K562 (cell line): ENCODE results near the gene HAP1.

ENCODE experiments used
- EZH2 ChIP-seq: IDR thresholded peaks from 2 replicates; pipeline ENCODE4 v1.6.1; 2012; ENCODE audit warnings: low read depth, mild to moderate bottlenecking, inconsistent platforms, low read length, borderline replicate concordance
- GATAD2B ChIP-seq: fragments of 450-650 bp; IDR thresholded peaks from 2 replicates; pipeline ENCODE4 v1.6.1; 2017; ENCODE audit warnings: mild to moderate bottlenecking, borderline replicate concordance
- ZEB2 ChIP-seq: fragments of 450-650 bp; IDR thresholded peaks from 2 replicates; pipeline ENCODE4 v1.6.1; 2016
- ZNF24 ChIP-seq: fragments of 450-650 bp; IDR thresholded peaks from 2 replicates; pipeline ENCODE4 v1.6.1; 2016
- ZNF347 ChIP-seq: fragments of 450-650 bp; formaldehyde crosslinking; IDR thresholded peaks from 2 replicates; pipeline ENCODE4 v1.4.0; 2020; ENCODE audit warnings: low read depth, mild to moderate bottlenecking, moderate library complexity

- TF ChIP-seq ZNF347 (CRISPR knock-in tag) (no peak), ZEB2 (no peak), GATAD2B (no peak), EZH2 (no peak), ZNF24 (no peak)
Observed at GRCh38 chr17:41710472-41711090, 23.9 kb downstream of the HAP1 start.
